Stimulated activated naive CD4-positive, alpha-beta T cell treated with Interleukin-2 at 50 U/mL for 16 hours (primary cell): ENCODE results near the gene NOTCH2NLA.
"Not testable (repeated sequence)": the region's sequence is repeated elsewhere in the genome, so short reads cannot be mapped to it uniquely, and the experiment has no call there.

Experiments used
- DNase-seq: peaks from one replicate; lab custom pipeline; 2025; lab: John Stamatoyannopoulos, UW

Gene NOTCH2NLA

GRCh38 chr1:146228710-146229477 is at the start of gene NOTCH2NLA:
Gene NOTCH2NLA, minus strand, starts transcription at chr1:146229021. Its CDS starts 39,684 bp downstream, at chr1:146189337.
- not testable (repeated sequence) for DNase-seq

DNA sequence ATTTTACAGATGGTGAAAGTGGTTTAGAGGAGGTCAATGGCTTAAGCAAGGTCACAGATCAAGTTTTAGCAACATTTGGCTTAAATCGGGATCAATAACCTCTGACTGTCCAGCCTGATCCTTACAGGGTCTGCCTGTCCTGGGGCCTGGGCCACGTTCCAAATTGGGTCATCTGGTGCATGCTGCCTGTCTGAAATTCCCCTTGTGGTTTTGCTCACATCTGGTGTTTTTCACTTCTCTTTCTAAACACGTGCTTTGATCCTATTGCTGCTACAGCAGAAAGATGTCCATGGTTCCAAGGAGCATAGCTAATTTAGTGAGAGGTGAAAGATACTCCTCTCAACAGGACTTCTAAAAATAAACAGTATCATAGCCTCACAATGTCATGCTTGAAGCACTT is 49.5 kb upstream of the NOTCH2NLA start:
- not testable (repeated sequence) for DNase-seq

GRCh38 chr1:146277087-146277486 is 48.3 kb upstream of the NOTCH2NLA start:
- DNase-seq, result not testable (repeated sequence)

DNA sequence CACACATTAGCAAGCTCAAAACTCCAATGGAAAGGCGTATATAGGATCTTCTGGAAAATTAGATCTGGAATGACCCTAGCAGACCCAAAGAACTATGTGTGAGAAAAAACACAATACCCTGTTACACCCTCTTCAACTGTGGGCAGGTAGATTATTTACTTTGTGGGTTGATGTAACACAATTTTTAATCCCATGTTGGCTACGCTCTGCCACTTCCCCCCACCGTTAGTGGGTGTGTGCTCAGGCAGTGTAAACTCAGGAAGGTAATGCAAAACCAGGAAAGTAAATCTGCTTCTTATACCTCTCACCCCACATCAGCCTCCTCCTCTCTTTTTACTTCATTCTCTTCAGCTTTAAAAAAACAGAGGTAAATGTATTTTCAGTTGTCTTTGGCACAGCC is 45.3 kb upstream of the NOTCH2NLA start:
- DNase-seq, result not testable (repeated sequence)

- not testable (repeated sequence) for DNase-seq
Measured at GRCh38 chr1:146273194-146273593, 44.4 kb upstream of the NOTCH2NLA start.

DNA sequence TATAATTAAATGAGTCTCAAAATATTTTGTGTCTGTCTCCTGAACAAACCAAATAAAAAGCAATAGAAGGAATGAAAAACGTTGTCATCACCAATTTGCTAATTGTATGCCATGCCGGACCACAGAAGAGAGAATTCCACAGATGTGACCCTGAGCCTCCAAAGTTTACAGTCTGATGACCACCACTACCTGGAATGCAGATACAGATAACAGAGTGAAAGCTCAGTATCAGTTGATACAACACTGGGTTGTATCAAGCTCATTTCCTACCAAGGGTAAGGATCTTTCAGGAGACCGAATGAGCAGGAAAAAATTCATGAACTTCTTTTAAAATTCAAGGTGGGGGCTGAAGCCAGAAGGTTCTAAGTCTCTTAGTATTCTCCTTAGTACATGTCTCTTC is 43.9 kb upstream of the NOTCH2NLA start:
- not testable (repeated sequence) for DNase-seq

DNA sequence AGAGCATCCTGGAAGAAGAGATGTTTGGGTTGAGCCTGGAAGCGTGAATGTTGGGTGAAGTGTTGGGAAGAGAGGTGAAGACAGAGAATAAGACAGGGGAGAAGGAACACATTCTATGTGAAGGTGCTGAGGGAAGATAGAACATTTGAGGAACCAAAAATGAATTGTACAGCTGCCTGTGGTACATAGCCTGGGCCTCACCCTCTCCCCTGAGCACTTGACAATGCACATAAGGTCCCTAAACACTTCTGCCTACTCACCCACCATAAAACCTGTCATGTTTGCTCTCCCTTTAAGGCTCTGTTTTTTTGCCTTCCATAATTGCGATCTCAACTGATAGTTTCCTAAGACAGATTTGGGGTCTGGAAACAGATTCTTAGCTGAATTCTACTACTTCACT is 43.2 kb upstream of the NOTCH2NLA start:
- not testable (repeated sequence) for DNase-seq

- not testable (repeated sequence) for DNase-seq
Measured at GRCh38 chr1:146270129-146270528, 41.3 kb upstream of the NOTCH2NLA start.

DNA sequence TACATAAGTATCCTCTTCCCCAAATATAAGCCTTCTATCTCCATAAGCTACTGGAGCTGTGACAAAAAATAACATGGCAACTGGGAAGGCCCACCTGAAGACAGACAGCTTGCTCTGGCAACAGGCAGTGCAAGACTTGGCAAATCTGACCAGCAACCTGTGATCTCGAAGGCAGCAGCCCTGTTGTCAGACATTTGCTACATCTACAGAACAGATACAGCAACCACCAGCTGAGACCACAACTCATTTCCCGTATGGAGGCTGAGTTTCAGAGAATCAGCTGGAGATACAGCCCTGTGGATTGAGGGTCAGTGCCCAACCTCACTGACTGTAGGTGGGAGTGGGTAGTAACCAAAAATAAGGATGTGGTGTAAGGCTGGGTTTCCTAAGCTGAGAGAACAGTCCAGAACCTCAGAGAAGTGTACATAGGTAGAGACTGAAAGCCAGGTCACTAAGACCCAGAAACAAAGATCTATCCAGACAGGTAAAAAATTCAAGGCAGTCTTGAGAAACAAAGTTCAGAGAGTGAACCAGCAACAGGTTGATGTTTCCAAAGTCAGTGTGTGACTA is 37.4 kb upstream of the NOTCH2NLA start:
- DNase-seq, result not testable (repeated sequence)

DNA sequence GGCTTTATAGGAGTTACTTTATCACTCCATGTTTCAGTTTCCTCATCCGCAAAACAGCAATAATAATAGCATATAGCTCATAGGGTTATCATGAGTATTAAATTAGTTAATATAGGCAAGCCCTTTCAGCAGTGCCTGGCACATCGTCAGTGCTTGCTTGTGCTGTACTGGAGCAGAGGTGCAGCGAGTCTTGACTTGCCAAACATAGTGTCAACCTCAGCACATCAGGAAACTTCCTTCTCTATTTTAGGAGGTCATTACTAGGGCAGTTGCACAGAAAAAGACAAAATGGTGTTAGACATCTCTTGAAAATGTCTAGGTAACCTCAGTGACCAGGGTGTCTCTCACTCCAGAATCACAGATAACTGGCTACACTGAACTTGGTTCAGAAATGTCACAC is 35.9 kb upstream of the NOTCH2NLA start:
- DNase-seq, result not testable (repeated sequence)

- DNase-seq, result not testable (repeated sequence)
Measured at GRCh38 chr1:146260006-146260730, 31.3 kb upstream of the NOTCH2NLA start.

GRCh38 chr1:146257992-146258552 is 29.3 kb upstream of the NOTCH2NLA start:
- not testable (repeated sequence) for DNase-seq

DNA sequence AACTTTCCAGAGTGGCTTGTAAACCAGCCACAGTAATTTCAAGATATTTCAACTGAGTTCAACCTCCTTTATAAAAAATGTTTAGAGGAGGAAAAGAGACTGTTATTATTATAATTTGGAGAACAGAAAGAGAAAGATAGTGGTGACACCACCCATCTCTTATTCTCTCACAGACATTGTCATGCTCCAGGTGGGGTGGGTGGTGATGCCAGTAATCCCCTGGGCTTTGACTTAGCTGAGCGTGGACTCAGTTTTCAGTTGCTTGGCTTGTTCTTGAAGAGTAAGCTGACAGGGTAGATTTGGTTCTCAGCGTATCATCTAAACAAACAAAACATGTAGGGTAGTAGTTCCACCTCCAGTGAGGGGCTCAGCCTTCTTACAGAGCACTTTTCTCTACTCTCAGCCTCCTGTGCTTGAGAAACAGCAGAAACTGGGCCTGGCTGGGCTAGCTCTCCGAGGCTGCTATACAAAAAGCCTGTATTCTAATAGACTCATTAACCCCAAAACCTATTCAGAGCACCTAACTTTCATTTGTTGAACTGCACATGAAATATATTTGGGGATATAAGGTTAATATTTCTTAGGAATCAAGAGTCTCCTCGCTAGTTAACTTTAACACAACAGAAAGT is 25.9 kb upstream of the NOTCH2NLA start:
- DNase-seq, result not testable (repeated sequence)

- DNase-seq, result not testable (repeated sequence)
Measured at GRCh38 chr1:146253249-146253855, 24.5 kb upstream of the NOTCH2NLA start.

- DNase-seq, result not testable (repeated sequence)
Measured at GRCh38 chr1:146251523-146251922, 22.7 kb upstream of the NOTCH2NLA start.

DNA sequence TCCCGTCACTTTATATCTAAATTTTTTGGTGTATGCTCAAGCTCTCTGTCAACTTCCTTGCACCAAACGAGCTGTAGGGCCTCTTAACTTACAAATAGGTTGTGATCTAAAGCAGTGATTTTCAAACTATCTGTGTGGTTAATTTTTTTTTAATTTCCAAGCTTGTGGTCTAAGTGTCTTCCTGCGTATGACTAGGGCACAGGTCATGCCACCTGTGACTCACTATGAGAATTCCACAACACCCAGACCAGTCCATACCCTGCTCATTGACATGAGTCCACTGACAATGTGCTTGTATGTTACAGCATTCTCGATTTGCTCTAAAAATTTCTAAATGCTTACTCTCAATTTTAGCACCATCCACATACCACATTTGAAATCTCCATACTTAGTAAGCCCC is 19.8 kb upstream of the NOTCH2NLA start:
- DNase-seq, result not testable (repeated sequence)

DNA sequence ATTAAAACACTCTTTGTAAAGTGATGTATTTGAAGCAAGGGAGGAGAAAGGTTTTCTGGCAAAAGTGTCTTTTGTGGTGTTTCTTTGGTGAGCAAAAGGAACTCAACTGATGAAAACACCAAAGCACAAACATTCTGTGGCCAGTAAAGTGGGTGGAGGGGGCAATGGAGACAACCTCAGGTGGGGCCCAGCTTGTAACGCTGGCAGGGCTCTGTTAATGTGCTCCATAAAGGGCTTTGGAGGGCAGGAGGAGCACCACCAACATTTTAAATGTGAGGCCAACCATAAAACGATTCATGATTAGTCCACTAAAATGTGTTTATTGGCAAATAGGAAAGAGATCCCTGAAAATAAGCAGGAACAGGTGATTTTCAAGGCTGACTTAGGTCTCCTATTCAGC is 7.8 kb upstream of the NOTCH2NLA start:
- DNase-seq, result not testable (repeated sequence)

DNA sequence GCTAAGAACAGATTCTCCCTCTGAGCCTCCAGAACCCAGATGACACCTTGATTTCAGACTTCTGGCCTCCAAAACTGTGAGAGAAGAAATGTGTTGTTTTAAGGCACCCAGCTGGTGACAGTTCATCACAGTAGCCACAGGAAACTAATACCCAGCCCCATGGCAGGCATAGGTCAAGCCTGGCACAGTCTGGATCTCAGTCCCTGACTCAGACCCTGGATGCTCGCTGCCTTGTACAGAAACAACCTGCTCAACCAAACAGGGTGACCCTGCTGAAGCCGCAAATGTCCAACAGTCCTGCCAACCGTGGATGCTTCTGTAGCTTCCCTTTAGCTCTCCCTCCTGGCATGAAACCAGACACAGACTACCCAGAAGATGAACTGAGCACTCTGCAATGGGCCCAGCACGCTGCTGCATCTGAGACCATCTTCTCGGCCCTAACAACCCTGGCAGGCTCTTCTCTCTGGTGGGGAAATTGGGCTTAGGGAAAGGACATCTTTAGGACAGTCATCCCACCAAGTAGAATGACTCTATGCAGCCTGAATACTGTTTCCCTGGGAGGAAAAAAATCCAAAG is 7.3 kb upstream of the NOTCH2NLA start:
- not testable (repeated sequence) for DNase-seq

- not testable (repeated sequence) for DNase-seq
Measured at GRCh38 chr1:146228144-146228682, 608 bp downstream of the NOTCH2NLA start.

- not testable (repeated sequence) for DNase-seq
Measured at GRCh38 chr1:146174531-146174930, 54.3 kb downstream of the NOTCH2NLA start.

GRCh38 chr1:146167740-146168139 is 61.1 kb downstream of the NOTCH2NLA start:
- not testable (repeated sequence) for DNase-seq
